ENCODE results near the gene TFDP2. TPM values are rescaled to one million over a fixed set of nuclear protein-coding genes. Genes with fewer than 3 reads are reported as not detected.

The TFDP2 gene
- total and polyA plus RNA-seq, 2 of the 8 experiments (the other 6 are each of a cell fraction or from before 2014, with no cell fraction given) = 41.1 to 119 TPM

DNA sequence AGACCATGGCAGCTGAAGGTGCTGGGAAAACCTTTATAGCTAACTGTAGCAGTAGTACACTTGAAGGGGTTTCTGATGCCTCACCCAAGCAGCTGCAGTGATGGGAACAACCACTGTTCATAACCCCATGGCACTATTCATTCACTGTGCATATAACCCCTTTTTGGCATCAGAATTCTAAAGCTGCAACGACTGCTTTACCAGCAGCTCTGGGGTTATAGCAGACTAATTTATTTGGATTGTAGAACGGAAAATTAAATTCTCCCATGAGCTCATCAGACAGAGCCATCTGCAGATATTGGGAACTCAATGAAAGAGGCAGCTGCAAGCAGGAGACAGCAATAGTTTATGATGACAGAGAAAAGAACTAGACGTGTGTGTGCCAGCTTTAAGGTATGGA is 28.6 kb downstream of the TFDP2 start:
- Histone ChIP-seq H2BK120ac (replicated peaks; ENCODE audit: low read depth, low read length) (no peak overlapping the region), H3K4me2 (ENCODE audit: insufficient read depth in 1 of 2, low read depth in 2 of 2, low read length in 2 of 2) (no peak overlapping the region), H4K5ac (ENCODE audit: insufficient read length, low read depth, low read length) (no peak overlapping the region), H2BK5ac (ENCODE audit: low read depth, low read length) (no peak overlapping the region), H3K9ac (replicated peaks in 1 of 4; ENCODE audit: extremely low read depth in 1 of 4, low read depth in 3 of 4, low read length in 3 of 4) (no peak overlapping the region), H2AFZ (ENCODE audit: low read length) (no peak overlapping the region), H3K36me3 (ENCODE audit: control insufficient read depth in 2 of 4, insufficient read depth in 4 of 4, low read length in 3 of 4) (no peaks in the 10 kb centered on the region), H3K79me2 (ENCODE audit: control insufficient read depth in 1 of 2, insufficient read depth in 2 of 2, low read length in 2 of 2) (no peaks in the 10 kb centered on the region), H3K4me1 (replicated peaks in 1 of 4; ENCODE audit: control insufficient read depth in 3 of 4, insufficient read depth in 4 of 4, low read length in 3 of 4) (no peaks in the 10 kb centered on the region), H3K27me3 (replicated peaks in 1 of 4; ENCODE audit: control insufficient read depth in 3 of 4, extremely low read depth in 1 of 4, insufficient read depth in 3 of 4, low read length in 3 of 4) (no peaks in the 10 kb centered on the region), H2AK5ac (ENCODE audit: low read depth, low read length) (no peak overlapping the region), H2BK15ac (ENCODE audit: low read length) (no peak overlapping the region), H4K91ac (replicated peaks; ENCODE audit: insufficient read length, low read length) (no peak overlapping the region), H3K56ac (replicated peaks; ENCODE audit: insufficient read length, low read depth, low read length) (no peak overlapping the region), H3K9me3 (ENCODE audit: insufficient read depth in 2 of 2, low read depth in 1 of 2, low read length in 1 of 2) (no peaks in the 10 kb centered on the region), H3K79me1 (ENCODE audit: low read depth, low read length) (no peaks in the 10 kb centered on the region), H2BK12ac (ENCODE audit: low read depth, low read length) (no peak overlapping the region), H3K18ac (ENCODE audit: extremely low read depth, low read length) (no peak overlapping the region), H4K8ac (ENCODE audit: extremely low read depth, insufficient read depth, low read length) (no peak overlapping the region), H4K20me1 (replicated peaks in 1 of 2; ENCODE audit: control insufficient read depth in 1 of 2, insufficient read depth in 2 of 2, low read length in 2 of 2) (no peaks in the 10 kb centered on the region), H2BK20ac (ENCODE audit: low read length) (no peak overlapping the region), H3K23me2 (ENCODE audit: low read depth, low read length) (no peaks in the 10 kb centered on the region), H3K27ac (ENCODE audit: low read depth, low read length) (no peak overlapping the region), H3K14ac (ENCODE audit: insufficient read length) (no peak overlapping the region), H3K4me3 (ENCODE audit: extremely low read depth in 1 of 4, insufficient read depth in 2 of 4, low read depth in 3 of 4, low read length in 4 of 4) (no peak overlapping the region), H3K4ac (replicated peaks; ENCODE audit: insufficient read length, low read depth, low read length) (no peak overlapping the region), H3K23ac (ENCODE audit: insufficient read length) (no peak overlapping the region)
- WGBS, 2 experiments (ENCODE audit: extremely low coverage in 1 of 2, insufficient coverage in 1 of 2, insufficient read length in 1 of 2, insufficient replicate concordance in 2 of 2, low coverage in 1 of 2, low lambda C conversion rate in 2 of 2, missing lambda C conversion rate in 1 of 2) = 81% methylated on average over 3 of the region's 3 CpGs; no CpG with 5 or more reads in 1 of the 2 experiments
- no peak for DNase-seq (ENCODE audit: low read depth in 1 of 2, low spot score in 2 of 2)
- no peak for TF ChIP-seq POLR2AphosphoS5 (IDR thresholded peaks at IDR 0.05; ENCODE audit: low read depth, low read length)
- TF ChIP-seq EZH2 (IDR thresholded peaks at IDR 0.05; ENCODE audit: low read depth, low read length, severe bottlenecking) = no peak
- TF ChIP-seq SP2 (IDR thresholded peaks at IDR 0.05; ENCODE audit: low read length) = no peak
- no peak for TF ChIP-seq TBP (IDR thresholded peaks at IDR 0.05; ENCODE audit: low read depth, low read length)
- no peak for TF ChIP-seq RXRA (IDR thresholded peaks at IDR 0.05; ENCODE audit: insufficient read depth, low read depth, low read length)
- TF ChIP-seq POU5F1 (IDR thresholded peaks at IDR 0.05; ENCODE audit: low read depth, low read length) = no peak
- TF ChIP-seq SUZ12 (IDR thresholded peaks at IDR 0.05; ENCODE audit: low read length) = no peak
- no peak for TF ChIP-seq JUN (IDR thresholded peaks at IDR 0.05; ENCODE audit: low read depth, low read length)
- TF ChIP-seq HDAC6 (IDR thresholded peaks at IDR 0.05; ENCODE audit: low read depth, low read length) = no peak
- no peak for TF ChIP-seq BRCA1 (IDR thresholded peaks at IDR 0.05; ENCODE audit: low read depth, low read length)
- no peak for TF ChIP-seq YY1 (IDR thresholded peaks at IDR 0.05; ENCODE audit: low read depth, low read length)
- no peak for TF ChIP-seq RBBP5 (IDR thresholded peaks at IDR 0.05; ENCODE audit: borderline replicate concordance, low read depth, low read length)
- no peak for TF ChIP-seq NANOG (IDR thresholded peaks at IDR 0.05; ENCODE audit: insufficient read depth, low read depth, low read length, poor library complexity, severe bottlenecking)
- POLR2A ChIA-PET (ENCODE audit: partially characterized antibody) = no interaction called here
- CTCF ChIA-PET (ENCODE audit: partially characterized antibody) = interaction anchor here (0.6 to 1.8 kb wide), 4 partner anchors 28 to 159 kb away, joined by 3 to 5 read pairs (median 3); no protein-coding TSS in a partner anchor
- FAIRE-seq = no peak

All from H1 (cell line).